HepG2 (cell line): ENCODE data around the gene ST6GALNAC2. TPM values are rescaled to one million over a fixed set of nuclear protein-coding genes. Genes with fewer than 3 reads are reported as not detected.

Experiments
- AHR ChIP-seq: IDR thresholded peaks from 2 replicates; pipeline ENCODE4 v1.6.1; 2018; ENCODE audit warnings: missing genetic modification reagents, missing compliant biosample characterization
- ARNT2 ChIP-seq: sonication (generic); formaldehyde crosslinking; IDR thresholded peaks from 2 replicates; pipeline ENCODE4 v1.8.0; 2022; ENCODE audit warnings: mild to moderate bottlenecking, low read depth, missing genetic modification reagents, moderate library complexity
- DNMT3B ChIP-seq: conservative IDR thresholded peaks from 2 replicates; pipeline ENCODE4 v1.6.1; 2016; ENCODE audit warnings: missing biosample characterization, control low read depth
- GABPB1 ChIP-seq: IDR thresholded peaks from 2 replicates; pipeline ENCODE4 v1.6.1; 2016; ENCODE audit warnings: mild to moderate bottlenecking, missing genetic modification reagents, moderate library complexity, missing compliant biosample characterization
- HNF4A ChIP-seq: sonication (generic); formaldehyde crosslinking; IDR thresholded peaks from 2 replicates; pipeline ENCODE4 v1.4.0; 2020; ENCODE audit warnings: missing genetic modification reagents
- KDM3A ChIP-seq: IDR thresholded peaks from 2 replicates; pipeline ENCODE4 v1.6.1; 2018; ENCODE audit warnings: low read depth, missing compliant biosample characterization
- MAFK ChIP-seq, 2 experiments: IDR thresholded peaks in 1 of 2; conservative IDR thresholded peaks in 1 of 2; 2 replicates each; pipeline ENCODE4 v1.6.1; 2011; ENCODE audit warnings: improper control_type of control experiment in 2 of 2, low read length in 2 of 2
- MYNN ChIP-seq: sonication (generic); formaldehyde crosslinking; IDR thresholded peaks from 2 replicates; pipeline ENCODE4 v1.4.0; 2020; ENCODE audit warnings: mild to moderate bottlenecking, low read depth, missing genetic modification reagents
- NR3C1 ChIP-seq: sonication (generic); formaldehyde crosslinking; IDR thresholded peaks from 2 replicates; pipeline ENCODE4 v1.4.0; 2020; ENCODE audit warnings: missing genetic modification reagents
- PAF1 ChIP-seq: IDR thresholded peaks from 2 replicates; pipeline ENCODE4 v1.6.1; 2016; ENCODE audit warnings: missing genetic modification reagents, missing compliant biosample characterization
- PITX1 ChIP-seq: sonication (generic); formaldehyde crosslinking; IDR thresholded peaks from 2 replicates; pipeline ENCODE4 v1.5.1; 2020; ENCODE audit warnings: mild to moderate bottlenecking, missing genetic modification reagents
- SYNCRIP ChIP-seq: fragments of 200-400 bp; formaldehyde crosslinking; IDR thresholded peaks from 2 replicates; pipeline ENCODE4 v1.6.1; 2018; ENCODE audit warnings: mild to moderate bottlenecking, low read depth, low read length; ENCODE audit not compliant: insufficient read depth
- ZMYM3 ChIP-seq: sonication (generic); formaldehyde crosslinking; IDR thresholded peaks from 2 replicates; pipeline ENCODE4 v1.5.1; 2020; ENCODE audit warnings: mild to moderate bottlenecking, missing genetic modification reagents
- ZNF138 ChIP-seq: sonication (generic); formaldehyde crosslinking; IDR thresholded peaks from 2 replicates; pipeline ENCODE4 v1.5.0; 2020; ENCODE audit warnings: mild to moderate bottlenecking, low read depth, missing genetic modification reagents
- ZNF350 ChIP-seq: sonication (generic); formaldehyde crosslinking; IDR thresholded peaks from 2 replicates; pipeline ENCODE4 v1.4.0; 2020; ENCODE audit warnings: mild to moderate bottlenecking, low read depth, missing genetic modification reagents, borderline replicate concordance
- ZNF720 ChIP-seq: sonication (generic); formaldehyde crosslinking; IDR thresholded peaks from 2 replicates; pipeline ENCODE4 v1.4.0; 2020; ENCODE audit warnings: missing genetic modification reagents
- polyA plus RNA-seq, 8 experiments: library from polyadenylated mRNA; depleted of rRNA in 3 of 8; stranded (reverse) in 7 of 8; unstranded in 1 of 8; fragments of >200 nt; fragmentation: Illumina TruSeq in 4 of 8; extraction: Trizol in 4 of 8; gene quantifications; 2 replicates each; pipeline versions ENCODE4 v1.2.1 to v1.2.3, GENCODE V29; 2011 to 2016; ENCODE audit warnings: low read depth in 4 of 8, missing spikeins in 1 of 8, mixed read lengths in 1 of 8; ENCODE audit not compliant: insufficient read depth in 1 of 8
- total RNA-seq, 5 experiments: library from RNA; depleted of rRNA; stranded (reverse); fragments of >200 nt; fragmentation: Illumina TruSeq; extraction: Trizol; gene quantifications; 2 replicates each; pipeline ENCODE4 v1.2.3, GENCODE V29; 2016; ENCODE audit warnings: low read depth in 1 of 5
- TF ChIP-seq, protein P1 (sequence below): sonication (generic); formaldehyde crosslinking; IDR thresholded peaks from 2 replicates; pipeline ENCODE4 v1.5.1; 2020; ENCODE audit warnings: mild to moderate bottlenecking, missing genetic modification reagents, borderline replicate concordance
- TF ChIP-seq, protein P2 (sequence below): sonication (generic); formaldehyde crosslinking; IDR thresholded peaks from 2 replicates; pipeline ENCODE4 v1.8.0; 2022; ENCODE audit warnings: missing genetic modification reagents, mild to moderate bottlenecking, moderate library complexity, borderline replicate concordance
- TF ChIP-seq, protein P3 (sequence below): sonication (generic); formaldehyde crosslinking; conservative IDR thresholded peaks from 2 replicates; pipeline ENCODE4 v1.8.0; 2022; ENCODE audit warnings: mild to moderate bottlenecking, moderate library complexity, missing genetic modification reagents
- TF ChIP-seq, protein P4 (sequence below): sonication (generic); formaldehyde crosslinking; IDR thresholded peaks from 2 replicates; pipeline ENCODE4 v1.4.0; 2020; ENCODE audit warnings: missing genetic modification reagents, low read depth, mild to moderate bottlenecking, borderline replicate concordance

ST6GALNAC2 gene
- total and polyA plus RNA-seq, 2 of the 13 experiments (the other 11 are each of a cell fraction or from before 2014, with no cell fraction given) = 0.12 to 0.49 TPM

DNA sequence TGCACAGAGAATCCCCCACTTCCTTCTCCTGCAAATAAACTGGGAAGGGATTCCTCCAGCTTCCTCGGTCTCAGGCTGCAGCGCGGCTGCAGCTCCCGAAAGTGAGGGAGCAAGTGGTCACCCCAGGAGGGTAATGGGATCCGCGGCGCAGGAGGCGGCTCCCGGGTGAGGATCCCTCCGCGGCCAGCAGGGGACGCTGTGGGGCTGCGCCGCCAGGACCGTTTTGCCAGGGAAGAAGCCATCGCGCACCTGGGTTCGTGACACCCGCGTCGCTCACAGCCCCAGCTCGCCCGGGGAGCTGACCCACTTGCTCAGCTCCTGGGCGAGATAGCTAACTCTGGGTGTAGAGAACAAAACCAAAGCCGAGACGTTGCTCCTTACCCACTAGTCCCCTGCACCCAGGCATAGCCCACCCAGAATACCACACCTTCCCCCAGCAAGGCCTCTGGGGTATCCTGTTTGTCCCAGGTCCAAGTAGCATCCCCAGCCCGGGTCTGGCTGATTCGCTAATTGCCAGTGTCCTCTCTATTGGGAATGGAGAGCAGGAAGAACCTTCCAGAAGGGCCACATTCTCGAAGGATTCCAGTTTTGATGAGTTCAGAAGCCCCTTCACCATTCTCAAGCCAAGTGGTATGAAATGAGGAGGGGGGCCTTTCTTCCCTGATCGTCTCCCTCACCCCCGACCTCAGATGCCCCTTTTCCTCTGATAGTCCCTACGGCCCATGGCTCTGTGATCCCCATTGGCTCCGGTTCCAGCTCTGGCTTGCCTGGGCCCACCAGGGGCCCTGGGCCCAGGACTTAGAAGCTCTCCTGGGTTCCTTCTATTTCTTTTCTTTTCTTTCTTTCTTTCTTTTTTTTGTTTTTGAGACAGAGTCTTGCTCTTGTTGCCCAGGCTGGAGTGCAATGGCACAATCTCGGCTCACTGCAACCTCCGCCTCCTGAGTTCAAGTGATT, 62.3 kb downstream of the ST6GALNAC2 start (continued):
- TF ChIP-seq GABPB1 (CRISPR knock-in tag) = peak; percentile 77
- peak; percentile 33; the same call in 1 of the 2 replicates for TF ChIP-seq ARNT2
- TF ChIP-seq ZNF138 (CRISPR knock-in tag) = 0 out of 2 replicates have a peak, but pooled peaks have one; percentile 34
- TF ChIP-seq KDM3A (CRISPR knock-in tag) = peak; percentile 97
- TF ChIP-seq, protein P1, sequence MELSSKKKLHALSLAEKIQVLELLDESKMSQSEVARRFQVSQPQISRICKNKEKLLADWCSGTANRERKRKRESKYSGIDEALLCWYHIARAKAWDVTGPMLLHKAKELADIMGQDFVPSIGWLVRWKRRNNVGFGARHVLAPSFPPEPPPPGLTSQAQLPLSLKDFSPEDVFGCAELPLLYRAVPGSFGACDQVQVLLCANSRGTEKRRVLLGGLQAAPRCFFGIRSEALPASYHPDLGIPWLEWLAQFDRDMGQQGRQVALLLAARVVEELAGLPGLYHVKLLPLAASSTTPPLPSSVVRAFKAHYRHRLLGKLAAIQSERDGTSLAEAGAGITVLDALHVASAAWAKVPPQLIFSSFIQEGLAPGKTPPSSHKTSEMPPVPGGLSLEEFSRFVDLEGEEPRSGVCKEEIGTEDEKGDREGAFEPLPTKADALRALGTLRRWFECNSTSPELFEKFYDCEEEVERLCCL (CRISPR knock-in tag) = no peak
- no peak for TF ChIP-seq PAF1 (CRISPR knock-in tag)
- TF ChIP-seq MYNN (CRISPR knock-in tag) = 0 out of 2 replicates have a peak, but pooled peaks have one; percentile 47
- TF ChIP-seq PITX1 = peak; percentile 55; the same call in 1 of the 2 replicates
- TF ChIP-seq HNF4A (CRISPR knock-in tag) = peak; percentile 32; the same call in 1 of the 2 replicates
- TF ChIP-seq SYNCRIP = no peak
- peak; percentile 92 for TF ChIP-seq AHR (CRISPR knock-in tag)
- TF ChIP-seq, protein P2, sequence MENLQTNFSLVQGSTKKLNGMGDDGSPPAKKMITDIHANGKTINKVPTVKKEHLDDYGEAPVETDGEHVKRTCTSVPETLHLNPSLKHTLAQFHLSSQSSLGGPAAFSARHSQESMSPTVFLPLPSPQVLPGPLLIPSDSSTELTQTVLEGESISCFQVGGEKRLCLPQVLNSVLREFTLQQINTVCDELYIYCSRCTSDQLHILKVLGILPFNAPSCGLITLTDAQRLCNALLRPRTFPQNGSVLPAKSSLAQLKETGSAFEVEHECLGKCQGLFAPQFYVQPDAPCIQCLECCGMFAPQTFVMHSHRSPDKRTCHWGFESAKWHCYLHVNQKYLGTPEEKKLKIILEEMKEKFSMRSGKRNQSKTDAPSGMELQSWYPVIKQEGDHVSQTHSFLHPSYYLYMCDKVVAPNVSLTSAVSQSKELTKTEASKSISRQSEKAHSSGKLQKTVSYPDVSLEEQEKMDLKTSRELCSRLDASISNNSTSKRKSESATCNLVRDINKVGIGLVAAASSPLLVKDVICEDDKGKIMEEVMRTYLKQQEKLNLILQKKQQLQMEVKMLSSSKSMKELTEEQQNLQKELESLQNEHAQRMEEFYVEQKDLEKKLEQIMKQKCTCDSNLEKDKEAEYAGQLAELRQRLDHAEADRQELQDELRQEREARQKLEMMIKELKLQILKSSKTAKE (CRISPR knock-in tag) = no peak
- TF ChIP-seq, protein P3, sequence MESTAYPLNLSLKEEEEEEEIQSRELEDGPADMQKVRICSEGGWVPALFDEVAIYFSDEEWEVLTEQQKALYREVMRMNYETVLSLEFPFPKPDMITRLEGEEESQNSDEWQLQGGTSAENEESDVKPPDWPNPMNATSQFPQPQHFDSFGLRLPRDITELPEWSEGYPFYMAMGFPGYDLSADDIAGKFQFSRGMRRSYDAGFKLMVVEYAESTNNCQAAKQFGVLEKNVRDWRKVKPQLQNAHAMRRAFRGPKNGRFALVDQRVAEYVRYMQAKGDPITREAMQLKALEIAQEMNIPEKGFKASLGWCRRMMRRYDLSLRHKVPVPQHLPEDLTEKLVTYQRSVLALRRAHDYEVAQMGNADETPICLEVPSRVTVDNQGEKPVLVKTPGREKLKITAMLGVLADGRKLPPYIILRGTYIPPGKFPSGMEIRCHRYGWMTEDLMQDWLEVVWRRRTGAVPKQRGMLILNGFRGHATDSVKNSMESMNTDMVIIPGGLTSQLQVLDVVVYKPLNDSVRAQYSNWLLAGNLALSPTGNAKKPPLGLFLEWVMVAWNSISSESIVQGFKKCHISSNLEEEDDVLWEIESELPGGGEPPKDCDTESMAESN = peak; percentile 65; the same call in 1 of the 2 replicates
- no peak for TF ChIP-seq NR3C1 (CRISPR knock-in tag)
- peak; percentile 64; the same call in 1 of the 2 replicates for TF ChIP-seq ZNF350 (CRISPR knock-in tag)
- TF ChIP-seq ZMYM3 (CRISPR knock-in tag) = peak; percentile 34; the same call in 1 of the 2 replicates
- no peak for TF ChIP-seq ZNF720 (CRISPR knock-in tag)
- TF ChIP-seq DNMT3B = no peak
- TF ChIP-seq, protein P4, sequence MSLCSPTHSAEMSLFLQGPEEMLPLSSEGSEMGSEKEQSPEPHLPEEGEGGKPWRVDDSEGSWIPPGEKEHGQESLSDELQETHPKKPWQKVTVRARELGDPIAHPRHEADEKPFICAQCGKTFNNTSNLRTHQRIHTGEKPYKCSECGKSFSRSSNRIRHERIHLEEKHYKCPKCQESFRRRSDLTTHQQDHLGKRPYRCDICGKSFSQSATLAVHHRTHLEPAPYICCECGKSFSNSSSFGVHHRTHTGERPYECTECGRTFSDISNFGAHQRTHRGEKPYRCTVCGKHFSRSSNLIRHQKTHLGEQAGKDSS (CRISPR knock-in tag) = peak; percentile 77; the same call in 1 of the 2 replicates
- TF ChIP-seq MAFK (conservative IDR thresholded peaks at IDR 0.05 in 1 of 2, IDR thresholded peaks at IDR 0.05 in 1 of 2; ENCODE audit: low read length in 2 of 2) = peak in 1 of 2 experiments; percentile 4; a peak in 1 of 4 replicates
